Measurements from ENCODE around the gene SLC26A2. TPM values are rescaled to one million over a fixed set of nuclear protein-coding genes. Genes with fewer than 3 reads are reported as not detected.

The SLC26A2 gene
- total RNA-seq, 1 donor, result 21.6 TPM

DNA sequence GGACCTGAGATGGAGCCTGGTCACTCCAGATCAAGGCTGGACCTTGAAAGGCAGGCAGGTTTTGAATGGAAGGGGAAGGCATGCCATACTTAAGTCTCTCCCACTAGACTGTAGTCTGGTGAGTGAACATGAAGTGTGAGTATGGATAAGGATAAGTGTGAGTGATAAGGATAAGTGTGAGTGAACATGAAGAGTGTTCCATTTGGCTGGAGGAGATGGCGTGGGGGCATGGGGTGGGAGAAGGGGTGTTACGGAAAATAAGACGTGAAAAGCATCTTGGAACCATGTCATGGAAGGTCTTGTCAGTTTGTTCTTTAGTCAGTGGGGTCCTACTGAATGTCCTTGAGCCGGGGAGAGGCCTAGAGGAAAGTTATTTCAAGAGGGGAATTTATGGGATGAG lies 72.8 kb downstream of the SLC26A2 start:
- H3K4me3 ChIP-seq (ENCODE audit: low read depth, low read length), result no peak overlapping the region
- no peak for DNase-seq (ENCODE audit: low read depth)
- TF ChIP-seq, protein P1, sequence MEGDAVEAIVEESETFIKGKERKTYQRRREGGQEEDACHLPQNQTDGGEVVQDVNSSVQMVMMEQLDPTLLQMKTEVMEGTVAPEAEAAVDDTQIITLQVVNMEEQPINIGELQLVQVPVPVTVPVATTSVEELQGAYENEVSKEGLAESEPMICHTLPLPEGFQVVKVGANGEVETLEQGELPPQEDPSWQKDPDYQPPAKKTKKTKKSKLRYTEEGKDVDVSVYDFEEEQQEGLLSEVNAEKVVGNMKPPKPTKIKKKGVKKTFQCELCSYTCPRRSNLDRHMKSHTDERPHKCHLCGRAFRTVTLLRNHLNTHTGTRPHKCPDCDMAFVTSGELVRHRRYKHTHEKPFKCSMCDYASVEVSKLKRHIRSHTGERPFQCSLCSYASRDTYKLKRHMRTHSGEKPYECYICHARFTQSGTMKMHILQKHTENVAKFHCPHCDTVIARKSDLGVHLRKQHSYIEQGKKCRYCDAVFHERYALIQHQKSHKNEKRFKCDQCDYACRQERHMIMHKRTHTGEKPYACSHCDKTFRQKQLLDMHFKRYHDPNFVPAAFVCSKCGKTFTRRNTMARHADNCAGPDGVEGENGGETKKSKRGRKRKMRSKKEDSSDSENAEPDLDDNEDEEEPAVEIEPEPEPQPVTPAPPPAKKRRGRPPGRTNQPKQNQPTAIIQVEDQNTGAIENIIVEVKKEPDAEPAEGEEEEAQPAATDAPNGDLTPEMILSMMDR (IDR thresholded peaks at IDR 0.05; ENCODE audit: insufficient read depth, low read depth, low read length), result no peak

DNA sequence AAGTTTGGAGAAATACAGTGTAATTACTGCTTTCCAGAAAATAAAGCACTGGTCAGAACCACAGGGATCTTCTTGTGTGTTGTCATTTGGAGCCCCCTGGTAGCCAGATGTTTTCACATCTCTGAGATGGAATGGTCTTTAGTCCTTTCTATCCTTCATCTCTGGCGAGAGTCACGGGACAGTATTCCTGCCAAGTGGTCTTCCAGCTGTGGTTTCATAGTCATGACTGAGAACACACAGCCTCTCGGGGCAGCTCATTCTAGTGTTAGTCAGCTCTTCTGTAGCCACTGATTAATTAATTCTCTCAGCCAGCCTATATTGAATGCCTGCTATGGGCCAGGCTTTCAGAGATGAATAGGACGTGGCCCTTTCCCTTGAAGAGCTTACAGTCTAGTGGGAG lies 74.1 kb downstream of the SLC26A2 start:
- no peak overlapping the region for H3K4me3 ChIP-seq (ENCODE audit: low read depth, low read length)
- peak; percentile 78 for DNase-seq (ENCODE audit: low read depth)
- TF ChIP-seq, protein P1 (IDR thresholded peaks at IDR 0.05; ENCODE audit: insufficient read depth, low read depth, low read length), result no peak

DNA sequence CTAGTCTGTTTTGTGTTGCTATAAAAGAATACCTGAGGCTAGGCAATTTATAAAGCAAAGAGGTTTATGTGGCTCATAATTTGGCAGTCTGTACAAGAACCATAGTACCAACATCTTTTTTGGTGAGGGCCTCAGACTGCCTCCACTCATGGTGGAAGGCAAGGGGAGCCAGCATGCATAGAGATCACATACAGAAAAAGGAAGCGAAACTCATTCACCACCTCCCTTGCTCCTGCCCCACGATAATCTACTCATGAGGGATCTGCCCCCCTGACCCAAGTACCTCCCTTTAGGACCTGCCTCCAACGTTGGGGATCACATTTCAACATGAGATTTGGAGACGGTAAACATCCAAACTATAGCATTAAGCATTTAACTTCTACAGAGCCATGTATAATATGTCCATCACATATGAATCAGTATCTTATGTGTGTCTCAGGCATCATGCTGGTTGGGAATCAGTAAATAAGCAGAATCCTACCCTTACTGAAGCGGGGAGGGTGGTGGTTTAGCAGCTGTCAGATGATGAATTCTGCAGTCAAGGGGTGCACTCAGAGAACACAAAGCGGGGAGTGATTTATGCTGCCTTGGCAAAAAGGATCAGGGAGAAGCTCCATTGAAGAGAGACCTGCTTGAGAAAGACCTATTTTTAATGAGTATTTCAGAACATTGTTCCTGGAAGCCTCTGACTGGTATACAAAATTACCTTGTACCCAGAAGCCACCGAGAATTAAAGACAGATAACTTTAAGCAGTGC lies 74.8 kb downstream of the SLC26A2 start:
- TF ChIP-seq, protein P1 (IDR thresholded peaks at IDR 0.05; ENCODE audit: insufficient read depth, low read depth, low read length), result no peak
- no peak for DNase-seq (ENCODE audit: low read depth)
- no peak overlapping the region for H3K4me3 ChIP-seq (ENCODE audit: low read depth, low read length)

DNA sequence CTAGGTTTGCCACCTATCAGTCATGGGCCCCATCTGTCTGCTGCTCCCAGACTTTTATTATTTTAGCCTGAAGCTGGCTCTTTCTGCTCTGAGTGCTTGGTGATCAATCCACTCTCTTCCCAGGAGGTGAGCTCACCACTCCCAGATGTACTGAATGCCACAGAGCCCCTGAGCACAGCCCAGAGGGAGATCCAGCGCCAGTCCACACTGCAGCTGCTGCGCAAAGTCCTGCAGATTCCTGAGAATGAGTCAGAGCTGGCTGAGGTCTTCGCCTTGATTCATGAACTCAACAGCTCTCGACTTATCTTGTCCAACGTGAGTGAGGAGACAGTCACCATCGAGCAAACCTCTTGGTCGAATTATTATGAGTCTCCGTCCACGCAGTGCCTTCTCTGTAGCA lies 76.0 kb downstream of the SLC26A2 start:
- DNase-seq (ENCODE audit: low read depth), result peak; percentile 96
- no peak overlapping the region for H3K4me3 ChIP-seq (ENCODE audit: low read depth, low read length)
- TF ChIP-seq, protein P1 (IDR thresholded peaks at IDR 0.05; ENCODE audit: insufficient read depth, low read depth, low read length), result no peak

Small RNA genes lying within 50 kb of the gene (small RNA-seq; reads per million reads assigned to genes)
- not detected for gene RF00019

Other genes with a start within 250 kb of the SLC26A2 start
- 0.86 and 0.97 TPM in 2 replicates for gene PPARGC1B, start 230.4 kb upstream of the SLC26A2 start, total RNA-seq
- under 0.01 TPM in 1 of 2 replicates, not detected in the other for gene PDE6A, start 16.0 kb upstream of the SLC26A2 start, total RNA-seq
- gene TIGD6, start 39.9 kb downstream of the SLC26A2 start, total RNA-seq, result 4.7 and 6.1 TPM in 2 replicates
- gene HMGXB3, start 40.0 kb downstream of the SLC26A2 start, total RNA-seq, result 45.3 and 49.6 TPM in 2 replicates
- under 0.01 TPM in 2 replicates for gene CSF1R, start 125.8 kb downstream of the SLC26A2 start, total RNA-seq
- gene PDGFRB, start 195.1 kb downstream of the SLC26A2 start, total RNA-seq, result 341 TPM in 2 replicates
- under 0.01 and 0.64 TPM in 2 replicates for gene CDX1, start 206.0 kb downstream of the SLC26A2 start, total RNA-seq
- gene SLC6A7, start 229.3 kb downstream of the SLC26A2 start, total RNA-seq, result under 0.01 TPM in 2 replicates

Measured in fibroblast of villous mesenchyme (primary cell).